ENCODE results near the gene CD69.

Gene CD69

DNA sequence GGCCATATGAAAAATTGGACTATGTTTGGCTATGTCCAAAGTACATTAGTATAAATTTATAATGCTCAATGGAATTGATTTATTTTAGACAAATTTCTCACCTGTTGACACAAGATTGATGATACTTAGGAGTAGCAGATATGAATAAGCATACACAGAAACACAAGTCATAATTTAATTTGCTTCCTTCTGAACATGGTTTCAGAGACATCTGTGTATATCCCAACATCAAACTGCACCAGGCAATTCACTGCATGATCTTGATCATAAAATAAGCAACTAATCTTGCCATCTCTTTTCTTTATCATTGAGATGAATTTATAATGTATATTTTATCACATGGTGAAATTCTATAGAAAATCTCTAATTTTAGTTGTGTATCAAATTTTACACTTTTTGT, 31.6 kb downstream of the CD69 start:
- TF ChIP-seq, protein P1, sequence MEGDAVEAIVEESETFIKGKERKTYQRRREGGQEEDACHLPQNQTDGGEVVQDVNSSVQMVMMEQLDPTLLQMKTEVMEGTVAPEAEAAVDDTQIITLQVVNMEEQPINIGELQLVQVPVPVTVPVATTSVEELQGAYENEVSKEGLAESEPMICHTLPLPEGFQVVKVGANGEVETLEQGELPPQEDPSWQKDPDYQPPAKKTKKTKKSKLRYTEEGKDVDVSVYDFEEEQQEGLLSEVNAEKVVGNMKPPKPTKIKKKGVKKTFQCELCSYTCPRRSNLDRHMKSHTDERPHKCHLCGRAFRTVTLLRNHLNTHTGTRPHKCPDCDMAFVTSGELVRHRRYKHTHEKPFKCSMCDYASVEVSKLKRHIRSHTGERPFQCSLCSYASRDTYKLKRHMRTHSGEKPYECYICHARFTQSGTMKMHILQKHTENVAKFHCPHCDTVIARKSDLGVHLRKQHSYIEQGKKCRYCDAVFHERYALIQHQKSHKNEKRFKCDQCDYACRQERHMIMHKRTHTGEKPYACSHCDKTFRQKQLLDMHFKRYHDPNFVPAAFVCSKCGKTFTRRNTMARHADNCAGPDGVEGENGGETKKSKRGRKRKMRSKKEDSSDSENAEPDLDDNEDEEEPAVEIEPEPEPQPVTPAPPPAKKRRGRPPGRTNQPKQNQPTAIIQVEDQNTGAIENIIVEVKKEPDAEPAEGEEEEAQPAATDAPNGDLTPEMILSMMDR (IDR thresholded peaks at IDR 0.05; ENCODE audit: borderline replicate concordance, insufficient read depth, low read depth, low read length) = no peak
- no peak overlapping the region for H3K4me3 ChIP-seq (ENCODE audit: low read depth, low read length)

DNA sequence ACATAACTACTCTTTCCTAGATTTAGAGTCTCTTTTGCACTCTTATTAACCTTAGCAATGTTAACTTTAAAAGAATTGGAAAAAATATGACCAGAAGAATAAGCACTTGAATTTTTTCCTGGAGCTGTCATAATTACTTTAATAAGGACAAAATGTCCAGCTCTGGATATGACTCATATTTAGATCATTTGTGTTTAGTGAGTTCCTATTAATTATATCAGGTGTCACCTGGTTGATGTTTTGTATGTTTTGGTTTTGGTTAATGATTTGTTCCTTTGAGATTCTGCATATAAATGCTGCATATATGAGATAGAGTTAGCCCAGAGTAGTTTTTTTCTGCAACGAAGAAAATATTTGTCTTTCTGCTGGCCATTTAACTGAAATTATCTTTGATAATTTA, 32.9 kb downstream of the CD69 start:
- no peak overlapping the region for H3K4me3 ChIP-seq (ENCODE audit: low read depth, low read length)
- TF ChIP-seq, protein P1 (IDR thresholded peaks at IDR 0.05; ENCODE audit: borderline replicate concordance, insufficient read depth, low read depth, low read length) = no peak

DNA sequence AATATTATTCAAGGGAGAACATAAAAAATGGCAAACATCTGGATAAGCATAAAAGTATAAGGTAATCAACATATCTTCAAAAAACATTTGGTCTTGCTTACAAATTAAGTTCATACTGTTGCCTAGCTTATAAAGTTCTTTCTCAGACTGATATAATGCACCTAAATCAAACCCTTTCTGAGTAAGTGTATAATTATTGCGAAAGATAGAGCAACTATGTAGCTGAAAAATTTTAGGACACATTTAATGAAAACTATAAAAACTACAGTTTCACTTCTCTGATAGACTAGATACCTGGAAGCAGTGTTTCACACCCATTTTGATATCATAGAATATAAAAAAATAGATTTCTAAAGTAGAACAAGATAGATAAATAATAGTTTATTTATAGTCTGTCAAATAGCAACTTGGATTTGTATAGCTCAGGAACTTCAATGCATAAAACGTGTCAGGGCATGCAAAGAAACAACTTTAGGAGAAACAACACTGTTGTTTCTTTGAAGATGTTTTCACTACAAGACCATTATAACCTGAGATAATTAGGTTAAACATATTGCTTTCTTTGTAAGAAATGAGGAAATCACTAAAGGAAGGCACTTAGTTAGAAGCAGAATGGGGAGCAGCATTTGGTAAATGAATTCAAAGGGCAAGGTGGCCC, 35.4 kb downstream of the CD69 start:
- TF ChIP-seq, protein P1 (IDR thresholded peaks at IDR 0.05; ENCODE audit: borderline replicate concordance, insufficient read depth, low read depth, low read length) = no peak
- no peak overlapping the region for H3K4me3 ChIP-seq (ENCODE audit: low read depth, low read length)

DNA sequence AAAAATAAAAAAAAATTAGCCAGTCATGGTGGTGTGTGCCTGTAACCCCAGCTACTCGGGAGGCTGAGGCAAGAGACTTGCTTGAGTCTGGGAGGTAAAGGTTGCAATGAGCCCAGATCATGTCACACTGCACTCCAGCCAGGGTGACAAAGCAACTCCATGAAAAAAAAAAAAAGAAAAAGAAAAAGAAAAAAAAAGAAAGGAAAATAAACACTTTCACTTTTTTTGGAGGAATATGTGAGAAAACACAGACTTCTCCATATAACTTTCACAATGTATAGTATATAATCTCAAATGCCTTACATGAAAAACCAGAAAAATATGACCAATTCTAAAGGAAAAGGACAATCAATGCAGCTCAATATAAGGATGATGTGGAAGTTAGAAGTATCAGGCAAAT, 36.7 kb downstream of the CD69 start:
- H3K4me3 ChIP-seq (ENCODE audit: low read depth, low read length) = no peak overlapping the region
- TF ChIP-seq, protein P1 (IDR thresholded peaks at IDR 0.05; ENCODE audit: borderline replicate concordance, insufficient read depth, low read depth, low read length) = no peak

DNA sequence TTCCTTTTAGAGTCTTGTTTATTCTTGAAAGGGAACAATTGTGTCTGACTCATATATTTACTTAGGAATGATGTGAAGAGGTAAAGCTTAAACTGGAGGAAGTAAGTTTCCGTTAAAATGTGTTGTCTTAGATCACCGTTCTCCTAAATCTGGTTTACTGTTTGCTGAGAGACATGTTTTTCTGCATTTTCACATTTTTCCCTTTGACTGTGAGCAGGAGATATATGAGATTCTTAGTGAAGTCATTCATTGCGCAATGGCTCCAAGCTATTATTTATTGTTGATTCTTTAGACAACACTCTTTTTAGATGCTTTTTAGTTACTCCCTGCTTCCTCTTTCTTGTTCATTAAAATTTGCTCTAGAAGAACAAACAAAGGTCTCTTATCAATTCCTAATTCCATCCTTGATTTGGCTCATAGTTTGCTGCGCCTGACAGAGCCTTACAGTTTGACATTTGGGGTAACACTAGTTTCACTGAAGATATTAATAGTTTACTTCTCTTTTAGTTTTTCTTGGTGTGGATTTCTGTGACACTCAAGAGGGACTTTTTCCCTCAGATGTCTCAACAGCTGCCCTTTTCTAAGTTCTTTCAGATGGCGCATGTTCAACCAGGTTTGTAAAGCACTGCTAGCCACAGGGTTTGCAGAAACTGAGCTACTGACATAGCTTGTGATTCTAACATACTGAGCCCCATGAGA, 39.2 kb downstream of the CD69 start:
- H3K4me3 ChIP-seq (ENCODE audit: low read depth, low read length) = no peak overlapping the region

DNA sequence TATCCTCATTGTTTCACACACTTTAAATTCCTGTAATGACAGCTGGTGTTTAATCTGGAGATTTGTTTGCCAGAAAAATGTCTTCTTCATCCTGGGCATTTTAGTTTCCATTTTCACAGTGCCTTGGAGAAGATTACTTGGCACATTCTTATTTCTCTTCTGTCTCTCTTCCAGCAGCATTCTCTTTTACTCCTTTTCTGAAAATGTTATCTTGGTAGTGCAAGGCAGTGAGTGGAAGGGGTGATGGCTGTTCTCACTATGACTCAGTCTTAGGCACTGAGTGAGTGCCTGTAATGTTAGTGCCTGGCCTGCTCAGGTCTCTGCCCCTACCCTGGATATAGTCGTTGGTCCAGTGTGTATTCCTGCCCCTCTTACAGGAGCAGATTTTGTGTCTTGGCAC, 40.9 kb downstream of the CD69 start:
- no peak overlapping the region for H3K4me3 ChIP-seq (ENCODE audit: low read depth, low read length)
- TF ChIP-seq, protein P1 (IDR thresholded peaks at IDR 0.05; ENCODE audit: borderline replicate concordance, insufficient read depth, low read depth, low read length) = no peak

More for the DNA sequence above, 39.2 kb downstream of the CD69 start:
- TF ChIP-seq, protein P1 (IDR thresholded peaks at IDR 0.05; ENCODE audit: borderline replicate concordance, insufficient read depth, low read depth, low read length) = no peak

DNA sequence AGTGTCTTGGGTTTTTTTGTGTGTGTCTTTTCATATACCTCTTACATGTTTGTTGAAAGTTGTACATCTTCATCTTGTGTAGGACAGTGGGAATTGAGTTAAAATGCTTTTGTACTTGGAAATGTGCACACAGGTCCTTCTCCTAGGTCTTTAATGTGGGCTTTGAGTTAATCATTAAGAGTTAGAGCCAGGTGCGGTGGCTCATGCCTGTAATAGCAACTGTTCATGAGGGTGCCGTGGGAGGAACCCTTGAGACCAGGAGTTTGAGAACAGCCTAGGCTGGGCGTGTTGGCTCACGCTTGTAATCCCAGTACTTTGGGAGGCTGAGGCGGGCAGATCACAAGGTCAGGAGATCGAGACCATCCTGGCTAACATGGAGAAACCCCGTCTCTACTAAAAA, 41.7 kb downstream of the CD69 start:
- no peak overlapping the region for H3K4me3 ChIP-seq (ENCODE audit: low read depth, low read length)
- TF ChIP-seq, protein P1 (IDR thresholded peaks at IDR 0.05; ENCODE audit: borderline replicate concordance, insufficient read depth, low read depth, low read length) = no peak
